WTC11 (cell line): ENCODE data around the gene TBX2. TPM values are rescaled to one million over a fixed set of nuclear protein-coding genes. Genes with fewer than 3 reads are reported as not detected.

Experiments used
- ATAC-seq: fragments of 200-7000 bp; cut with Tn5 transposase; 2 replicates; pipeline ENCODE4 v1.10.0; 2021; ENCODE audit warnings: mild to moderate bottlenecking, moderate library complexity
- CTCF ChIA-PET: fragments of 300-600 bp; sonication (Branson Sonifier 250); formaldehyde crosslinking; loops from one replicate; lab custom pipeline; 2021; ENCODE audit warnings: antibody characterized with exemption; lab: Charles Lee
- POLR2A ChIA-PET: fragments of 350-600 bp; sonication (Branson Sonifier 250); formaldehyde crosslinking; loops from one replicate; lab custom pipeline; 2021; ENCODE audit warnings: antibody characterized with exemption; lab: Charles Lee
- DNase-seq: peaks from one replicate; pipeline ENCODE4 v3.0.0; 2021; ENCODE audit warnings: low spot score
- H3K27ac Mint-ChIP-seq: 2 replicates; pipeline ENCODE4 v1.8.0; 2021; ENCODE audit warnings: mixed read lengths
- H3K27me3 Mint-ChIP-seq: 2 replicates; pipeline ENCODE4 v1.8.0; 2021; ENCODE audit warnings: low read depth, mild to moderate bottlenecking, moderate library complexity, mixed read lengths
- H3K36me3 Mint-ChIP-seq: 2 replicates; pipeline ENCODE4 v1.8.0; 2021; ENCODE audit warnings: mixed read lengths
- H3K4me1 Mint-ChIP-seq: 2 replicates; pipeline ENCODE4 v1.8.0; 2022; ENCODE audit warnings: mixed read lengths
- H3K4me3 Mint-ChIP-seq: 2 replicates; pipeline ENCODE4 v1.8.0; 2021; ENCODE audit warnings: mild to moderate bottlenecking, moderate library complexity, mixed read lengths
- H3K9me3 Mint-ChIP-seq: 2 replicates; pipeline ENCODE4 v1.8.0; 2021; ENCODE audit warnings: mixed read lengths
- JAZF1 ChIP-seq: fragments of 250-450 bp; sonication (Bioruptor Pico); IDR thresholded peaks from 2 replicates; pipeline ENCODE4 v1.9.0; 2021; ENCODE audit warnings: moderate library complexity, mild to moderate bottlenecking, inconsistent platforms
- JUN ChIP-seq: sonication (generic); formaldehyde crosslinking; IDR thresholded peaks from 2 replicates; pipeline ENCODE4 v1.8.0; 2023; ENCODE audit warnings: mild to moderate bottlenecking, missing genetic modification reagents
- NR2C2 ChIP-seq: sonication (generic); formaldehyde crosslinking; IDR thresholded peaks from 2 replicates; pipeline ENCODE4 v1.8.0; 2022; ENCODE audit warnings: mild to moderate bottlenecking, missing genetic modification reagents
- NR3C1 ChIP-seq: sonication (generic); formaldehyde crosslinking; conservative IDR thresholded peaks from 2 replicates; pipeline ENCODE4 v1.8.1; 2023; ENCODE audit warnings: low read depth, mild to moderate bottlenecking, missing genetic modification reagents
- PRRX2 ChIP-seq: fragments of 250-450 bp; sonication (Bioruptor Pico); IDR thresholded peaks from 2 replicates; pipeline ENCODE4 v1.8.0; 2021; ENCODE audit warnings: mild to moderate bottlenecking
- SMAD3 ChIP-seq: sonication (generic); formaldehyde crosslinking; IDR thresholded peaks from 2 replicates; pipeline ENCODE4 v1.8.0; 2022; ENCODE audit warnings: missing genetic modification reagents, mild to moderate bottlenecking, borderline replicate concordance
- SOX15 ChIP-seq: fragments of 250-450 bp; sonication (Bioruptor Pico); IDR thresholded peaks from 2 replicates; pipeline ENCODE4 v1.9.0; 2021; ENCODE audit warnings: mild to moderate bottlenecking
- ZBTB43 ChIP-seq: sonication (generic); formaldehyde crosslinking; IDR thresholded peaks from 2 replicates; pipeline ENCODE4 v1.8.1; 2023; ENCODE audit warnings: mild to moderate bottlenecking, missing genetic modification reagents
- ZNF317 ChIP-seq: sonication (generic); formaldehyde crosslinking; IDR thresholded peaks from 2 replicates; pipeline ENCODE4 v1.8.1; 2023; ENCODE audit warnings: low read depth, mild to moderate bottlenecking, moderate library complexity, missing genetic modification reagents, borderline replicate concordance
- ZNF396 ChIP-seq: fragments of 250-450 bp; sonication (Bioruptor Pico); IDR thresholded peaks from 2 replicates; pipeline ENCODE4 v1.8.0; 2021; ENCODE audit warnings: mild to moderate bottlenecking, moderate library complexity, borderline replicate concordance
- ZSCAN18 ChIP-seq: fragments of 250-450 bp; sonication (Bioruptor Pico); IDR thresholded peaks from 2 replicates; pipeline ENCODE4 v2.1.2; 2022; ENCODE audit warnings: mild to moderate bottlenecking, moderate library complexity
- total RNA-seq: library from RNA; stranded (reverse); gene quantifications from 3 replicates; pipeline ENCODE4 v1.2.3, GENCODE V29; 2021
- TF ChIP-seq, protein P1 (sequence below): fragments of 250-450 bp; sonication (Bioruptor Pico); IDR thresholded peaks from 2 replicates; pipeline ENCODE4 v1.9.0; 2021; ENCODE audit warnings: mild to moderate bottlenecking
- TF ChIP-seq, protein P2 (sequence below): fragments of 250-450 bp; sonication (Bioruptor Pico); IDR thresholded peaks from 2 replicates; pipeline ENCODE4 v1.8.0; 2021; ENCODE audit warnings: mild to moderate bottlenecking
- TF ChIP-seq, protein P3 (sequence below): sonication (generic); formaldehyde crosslinking; IDR thresholded peaks from 2 replicates; pipeline ENCODE4 v1.8.1; 2023; ENCODE audit warnings: mild to moderate bottlenecking, missing genetic modification reagents, moderate library complexity
- TF ChIP-seq, protein P4 (sequence below): sonication (generic); formaldehyde crosslinking; IDR thresholded peaks from 2 replicates; pipeline ENCODE4 v1.8.1; 2022; ENCODE audit warnings: low read depth, missing genetic modification reagents, borderline replicate concordance
- TF ChIP-seq, protein P5 (sequence below): sonication (generic); formaldehyde crosslinking; IDR thresholded peaks from 2 replicates; pipeline ENCODE4 v1.8.1; 2023; ENCODE audit warnings: mild to moderate bottlenecking, moderate library complexity, missing genetic modification reagents

Gene TBX2
- total RNA-seq, 1 experiment from 2014 or later = 0.09 TPM

DNA sequence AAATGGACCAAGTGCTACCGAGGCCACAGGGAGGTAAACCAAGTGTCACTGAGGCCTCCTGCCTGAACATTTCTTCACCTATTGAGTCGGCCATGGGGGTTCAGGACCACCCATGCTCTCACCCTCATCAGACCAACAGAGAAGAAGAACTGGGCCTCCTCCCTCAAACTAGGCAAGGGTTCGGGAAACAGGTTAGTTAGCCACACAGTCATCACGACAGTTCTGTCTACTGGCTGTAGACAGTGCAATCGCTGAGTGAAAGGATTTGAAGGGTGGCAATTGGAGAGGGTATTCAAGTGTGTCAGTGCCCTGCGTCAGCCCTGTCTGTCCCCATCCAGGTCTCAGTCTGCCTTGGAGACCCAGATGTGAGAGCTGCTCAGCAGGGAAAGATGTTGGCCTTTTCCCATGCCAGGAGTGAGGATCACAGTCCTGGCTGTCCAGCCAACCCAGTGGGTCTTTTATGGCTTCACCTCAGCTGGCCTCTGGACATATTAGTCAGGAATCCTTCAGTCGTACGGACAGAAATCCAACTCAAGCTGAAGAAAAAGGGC, 19.9 kb downstream of the TBX2 start (continued):
- TF ChIP-seq, protein P1, sequence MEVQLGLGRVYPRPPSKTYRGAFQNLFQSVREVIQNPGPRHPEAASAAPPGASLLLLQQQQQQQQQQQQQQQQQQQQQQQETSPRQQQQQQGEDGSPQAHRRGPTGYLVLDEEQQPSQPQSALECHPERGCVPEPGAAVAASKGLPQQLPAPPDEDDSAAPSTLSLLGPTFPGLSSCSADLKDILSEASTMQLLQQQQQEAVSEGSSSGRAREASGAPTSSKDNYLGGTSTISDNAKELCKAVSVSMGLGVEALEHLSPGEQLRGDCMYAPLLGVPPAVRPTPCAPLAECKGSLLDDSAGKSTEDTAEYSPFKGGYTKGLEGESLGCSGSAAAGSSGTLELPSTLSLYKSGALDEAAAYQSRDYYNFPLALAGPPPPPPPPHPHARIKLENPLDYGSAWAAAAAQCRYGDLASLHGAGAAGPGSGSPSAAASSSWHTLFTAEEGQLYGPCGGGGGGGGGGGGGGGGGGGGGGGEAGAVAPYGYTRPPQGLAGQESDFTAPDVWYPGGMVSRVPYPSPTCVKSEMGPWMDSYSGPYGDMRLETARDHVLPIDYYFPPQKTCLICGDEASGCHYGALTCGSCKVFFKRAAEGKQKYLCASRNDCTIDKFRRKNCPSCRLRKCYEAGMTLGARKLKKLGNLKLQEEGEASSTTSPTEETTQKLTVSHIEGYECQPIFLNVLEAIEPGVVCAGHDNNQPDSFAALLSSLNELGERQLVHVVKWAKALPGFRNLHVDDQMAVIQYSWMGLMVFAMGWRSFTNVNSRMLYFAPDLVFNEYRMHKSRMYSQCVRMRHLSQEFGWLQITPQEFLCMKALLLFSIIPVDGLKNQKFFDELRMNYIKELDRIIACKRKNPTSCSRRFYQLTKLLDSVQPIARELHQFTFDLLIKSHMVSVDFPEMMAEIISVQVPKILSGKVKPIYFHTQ = no peak
- TF ChIP-seq, protein P2, sequence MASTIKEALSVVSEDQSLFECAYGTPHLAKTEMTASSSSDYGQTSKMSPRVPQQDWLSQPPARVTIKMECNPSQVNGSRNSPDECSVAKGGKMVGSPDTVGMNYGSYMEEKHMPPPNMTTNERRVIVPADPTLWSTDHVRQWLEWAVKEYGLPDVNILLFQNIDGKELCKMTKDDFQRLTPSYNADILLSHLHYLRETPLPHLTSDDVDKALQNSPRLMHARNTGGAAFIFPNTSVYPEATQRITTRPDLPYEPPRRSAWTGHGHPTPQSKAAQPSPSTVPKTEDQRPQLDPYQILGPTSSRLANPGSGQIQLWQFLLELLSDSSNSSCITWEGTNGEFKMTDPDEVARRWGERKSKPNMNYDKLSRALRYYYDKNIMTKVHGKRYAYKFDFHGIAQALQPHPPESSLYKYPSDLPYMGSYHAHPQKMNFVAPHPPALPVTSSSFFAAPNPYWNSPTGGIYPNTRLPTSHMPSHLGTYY = no peak
- TF ChIP-seq, protein P3, sequence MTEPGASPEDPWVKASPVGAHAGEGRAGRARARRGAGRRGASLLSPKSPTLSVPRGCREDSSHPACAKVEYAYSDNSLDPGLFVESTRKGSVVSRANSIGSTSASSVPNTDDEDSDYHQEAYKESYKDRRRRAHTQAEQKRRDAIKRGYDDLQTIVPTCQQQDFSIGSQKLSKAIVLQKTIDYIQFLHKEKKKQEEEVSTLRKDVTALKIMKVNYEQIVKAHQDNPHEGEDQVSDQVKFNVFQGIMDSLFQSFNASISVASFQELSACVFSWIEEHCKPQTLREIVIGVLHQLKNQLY (CRISPR knock-in tag) = no peak
- no peak for TF ChIP-seq PRRX2 (CRISPR knock-in tag)
- TF ChIP-seq ZNF396 = no peak
- no peak for TF ChIP-seq SMAD3

DNA sequence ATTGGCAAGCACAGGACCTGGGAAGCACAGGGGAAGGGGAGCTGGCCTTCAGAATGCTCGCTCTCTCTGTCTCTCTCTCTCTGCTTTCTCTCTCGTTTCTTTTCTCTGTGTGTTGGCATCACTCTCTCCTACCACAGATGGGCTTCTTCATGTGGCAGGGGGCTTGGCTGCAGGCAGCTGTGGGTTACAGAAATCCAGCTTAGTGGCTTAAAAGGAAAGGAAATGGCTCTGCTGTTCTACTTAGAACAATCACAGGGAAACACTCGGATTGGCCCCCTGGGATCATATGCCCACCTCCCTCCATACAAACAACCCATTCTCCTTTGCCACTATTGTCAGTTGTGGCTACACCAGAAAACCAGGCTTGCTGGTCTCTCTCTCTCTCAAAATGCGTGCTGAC, 20.4 kb downstream of the TBX2 start:
- TF ChIP-seq JUN (CRISPR knock-in tag) (no peak), ZSCAN18 (CRISPR knock-in tag) (no peak), ZBTB43 (CRISPR knock-in tag) (no peak), ZNF317 (no peak), SOX15 (CRISPR knock-in tag) (no peak), NR2C2 (CRISPR knock-in tag) (no peak), JAZF1 (CRISPR knock-in tag) (no peak), NR3C1 (CRISPR knock-in tag) (no peak)
- TF ChIP-seq, protein P4, sequence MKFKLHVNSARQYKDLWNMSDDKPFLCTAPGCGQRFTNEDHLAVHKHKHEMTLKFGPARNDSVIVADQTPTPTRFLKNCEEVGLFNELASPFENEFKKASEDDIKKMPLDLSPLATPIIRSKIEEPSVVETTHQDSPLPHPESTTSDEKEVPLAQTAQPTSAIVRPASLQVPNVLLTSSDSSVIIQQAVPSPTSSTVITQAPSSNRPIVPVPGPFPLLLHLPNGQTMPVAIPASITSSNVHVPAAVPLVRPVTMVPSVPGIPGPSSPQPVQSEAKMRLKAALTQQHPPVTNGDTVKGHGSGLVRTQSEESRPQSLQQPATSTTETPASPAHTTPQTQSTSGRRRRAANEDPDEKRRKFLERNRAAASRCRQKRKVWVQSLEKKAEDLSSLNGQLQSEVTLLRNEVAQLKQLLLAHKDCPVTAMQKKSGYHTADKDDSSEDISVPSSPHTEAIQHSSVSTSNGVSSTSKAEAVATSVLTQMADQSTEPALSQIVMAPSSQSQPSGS (CRISPR knock-in tag) = no peak
- TF ChIP-seq, protein P5, sequence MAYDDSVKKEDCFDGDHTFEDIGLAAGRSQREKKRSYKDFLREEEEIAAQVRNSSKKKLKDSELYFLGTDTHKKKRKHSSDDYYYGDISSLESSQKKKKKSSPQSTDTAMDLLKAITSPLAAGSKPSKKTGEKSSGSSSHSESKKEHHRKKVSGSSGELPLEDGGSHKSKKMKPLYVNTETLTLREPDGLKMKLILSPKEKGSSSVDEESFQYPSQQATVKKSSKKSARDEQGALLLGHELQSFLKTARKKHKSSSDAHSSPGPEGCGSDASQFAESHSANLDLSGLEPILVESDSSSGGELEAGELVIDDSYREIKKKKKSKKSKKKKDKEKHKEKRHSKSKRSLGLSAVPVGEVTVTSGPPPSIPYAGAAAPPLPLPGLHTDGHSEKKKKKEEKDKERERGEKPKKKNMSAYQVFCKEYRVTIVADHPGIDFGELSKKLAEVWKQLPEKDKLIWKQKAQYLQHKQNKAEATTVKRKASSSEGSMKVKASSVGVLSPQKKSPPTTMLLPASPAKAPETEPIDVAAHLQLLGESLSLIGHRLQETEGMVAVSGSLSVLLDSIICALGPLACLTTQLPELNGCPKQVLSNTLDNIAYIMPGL (CRISPR knock-in tag) = no peak
- peaks cover 48% of the 10 kb centered on the region for H3K27me3 Mint-ChIP-seq
- ATAC-seq (no peak), DNase-seq (no peak)
- CTCF ChIA-PET = interaction anchor here (0.9 to 2.0 kb wide), 5 partner anchors 44 to 689 kb away, joined by 3 to 5 read pairs (median 4); no protein-coding TSS in a partner anchor
- no peak overlapping the region for H3K4me3 Mint-ChIP-seq
- no peaks in the 10 kb centered on the region for H3K36me3 Mint-ChIP-seq
- H3K9me3 Mint-ChIP-seq = no peaks in the 10 kb centered on the region
- H3K27ac Mint-ChIP-seq = no peak overlapping the region
- POLR2A ChIA-PET = no interaction called here
- peaks cover 5% of the 10 kb centered on the region for H3K4me1 Mint-ChIP-seq
